ENCODE measurements around the gene PCSK6.

The PCSK6 gene

DNA sequence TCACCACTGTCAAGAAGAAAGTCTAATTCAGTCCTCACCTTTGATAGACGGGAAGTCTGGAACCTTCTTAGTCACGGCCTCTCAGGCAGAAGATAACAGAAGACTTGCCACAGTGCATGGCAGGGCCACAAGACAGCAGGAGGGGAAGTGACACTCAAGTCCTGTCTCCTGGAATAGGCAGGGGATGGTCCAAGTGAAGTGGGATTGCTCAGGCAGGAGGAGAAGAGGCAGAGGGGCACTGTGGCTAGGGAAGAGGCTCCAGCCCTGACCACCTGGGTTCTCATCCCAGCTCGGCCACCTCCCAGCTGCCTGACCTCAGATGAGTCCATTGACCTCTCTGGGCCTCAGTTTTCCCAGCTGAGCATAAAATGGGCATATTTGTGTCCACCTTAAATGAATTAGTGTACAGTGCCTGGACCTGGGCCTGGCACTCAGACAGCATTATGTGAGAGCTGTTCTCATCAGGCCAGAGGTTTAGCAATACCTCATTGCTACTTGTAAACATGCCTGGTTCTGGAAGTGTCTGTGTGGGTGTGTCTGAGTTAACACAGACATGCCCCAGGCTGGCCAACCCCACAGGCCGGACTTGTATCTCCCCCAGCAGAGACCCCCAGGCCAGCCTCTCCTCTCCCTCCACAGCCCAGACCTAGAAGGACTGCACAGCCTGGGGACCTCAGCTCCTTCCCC, 11.5 kb upstream of the PCSK6 start:
- DNase-seq (ENCODE audit: low read depth in 1 of 2, low spot score in 1 of 2): peak in 1 of 2 experiments; percentile 33
- H3K27ac ChIP-seq (replicated peaks): no peak overlapping the region
- H3K4me3 ChIP-seq (replicated peaks; ENCODE audit: insufficient read depth, low read length): no peak overlapping the region
- no peaks in the 10 kb centered on the region for H3K27me3 ChIP-seq (ENCODE audit: insufficient read depth, poor library complexity, severe bottlenecking)
- TF ChIP-seq, protein P1, sequence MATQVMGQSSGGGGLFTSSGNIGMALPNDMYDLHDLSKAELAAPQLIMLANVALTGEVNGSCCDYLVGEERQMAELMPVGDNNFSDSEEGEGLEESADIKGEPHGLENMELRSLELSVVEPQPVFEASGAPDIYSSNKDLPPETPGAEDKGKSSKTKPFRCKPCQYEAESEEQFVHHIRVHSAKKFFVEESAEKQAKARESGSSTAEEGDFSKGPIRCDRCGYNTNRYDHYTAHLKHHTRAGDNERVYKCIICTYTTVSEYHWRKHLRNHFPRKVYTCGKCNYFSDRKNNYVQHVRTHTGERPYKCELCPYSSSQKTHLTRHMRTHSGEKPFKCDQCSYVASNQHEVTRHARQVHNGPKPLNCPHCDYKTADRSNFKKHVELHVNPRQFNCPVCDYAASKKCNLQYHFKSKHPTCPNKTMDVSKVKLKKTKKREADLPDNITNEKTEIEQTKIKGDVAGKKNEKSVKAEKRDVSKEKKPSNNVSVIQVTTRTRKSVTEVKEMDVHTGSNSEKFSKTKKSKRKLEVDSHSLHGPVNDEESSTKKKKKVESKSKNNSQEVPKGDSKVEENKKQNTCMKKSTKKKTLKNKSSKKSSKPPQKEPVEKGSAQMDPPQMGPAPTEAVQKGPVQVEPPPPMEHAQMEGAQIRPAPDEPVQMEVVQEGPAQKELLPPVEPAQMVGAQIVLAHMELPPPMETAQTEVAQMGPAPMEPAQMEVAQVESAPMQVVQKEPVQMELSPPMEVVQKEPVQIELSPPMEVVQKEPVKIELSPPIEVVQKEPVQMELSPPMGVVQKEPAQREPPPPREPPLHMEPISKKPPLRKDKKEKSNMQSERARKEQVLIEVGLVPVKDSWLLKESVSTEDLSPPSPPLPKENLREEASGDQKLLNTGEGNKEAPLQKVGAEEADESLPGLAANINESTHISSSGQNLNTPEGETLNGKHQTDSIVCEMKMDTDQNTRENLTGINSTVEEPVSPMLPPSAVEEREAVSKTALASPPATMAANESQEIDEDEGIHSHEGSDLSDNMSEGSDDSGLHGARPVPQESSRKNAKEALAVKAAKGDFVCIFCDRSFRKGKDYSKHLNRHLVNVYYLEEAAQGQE (IDR thresholded peaks at IDR 0.05; ENCODE audit: insufficient replicate concordance, low read depth): no peak
- TF ChIP-seq GABPA (IDR thresholded peaks at IDR 0.05; ENCODE audit: low read depth) (no peak), POLR2AphosphoS5 (IDR thresholded peaks at IDR 0.05; ENCODE audit: low read depth) (no peak), SPI1 (IDR thresholded peaks at IDR 0.05; ENCODE audit: borderline replicate concordance, low read depth) (peak; percentile 46; the same call in 1 of the 2 replicates)
- TF ChIP-seq, protein P2, sequence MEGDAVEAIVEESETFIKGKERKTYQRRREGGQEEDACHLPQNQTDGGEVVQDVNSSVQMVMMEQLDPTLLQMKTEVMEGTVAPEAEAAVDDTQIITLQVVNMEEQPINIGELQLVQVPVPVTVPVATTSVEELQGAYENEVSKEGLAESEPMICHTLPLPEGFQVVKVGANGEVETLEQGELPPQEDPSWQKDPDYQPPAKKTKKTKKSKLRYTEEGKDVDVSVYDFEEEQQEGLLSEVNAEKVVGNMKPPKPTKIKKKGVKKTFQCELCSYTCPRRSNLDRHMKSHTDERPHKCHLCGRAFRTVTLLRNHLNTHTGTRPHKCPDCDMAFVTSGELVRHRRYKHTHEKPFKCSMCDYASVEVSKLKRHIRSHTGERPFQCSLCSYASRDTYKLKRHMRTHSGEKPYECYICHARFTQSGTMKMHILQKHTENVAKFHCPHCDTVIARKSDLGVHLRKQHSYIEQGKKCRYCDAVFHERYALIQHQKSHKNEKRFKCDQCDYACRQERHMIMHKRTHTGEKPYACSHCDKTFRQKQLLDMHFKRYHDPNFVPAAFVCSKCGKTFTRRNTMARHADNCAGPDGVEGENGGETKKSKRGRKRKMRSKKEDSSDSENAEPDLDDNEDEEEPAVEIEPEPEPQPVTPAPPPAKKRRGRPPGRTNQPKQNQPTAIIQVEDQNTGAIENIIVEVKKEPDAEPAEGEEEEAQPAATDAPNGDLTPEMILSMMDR (IDR thresholded peaks at IDR 0.05; ENCODE audit: insufficient read depth, low read length): no peak

DNA sequence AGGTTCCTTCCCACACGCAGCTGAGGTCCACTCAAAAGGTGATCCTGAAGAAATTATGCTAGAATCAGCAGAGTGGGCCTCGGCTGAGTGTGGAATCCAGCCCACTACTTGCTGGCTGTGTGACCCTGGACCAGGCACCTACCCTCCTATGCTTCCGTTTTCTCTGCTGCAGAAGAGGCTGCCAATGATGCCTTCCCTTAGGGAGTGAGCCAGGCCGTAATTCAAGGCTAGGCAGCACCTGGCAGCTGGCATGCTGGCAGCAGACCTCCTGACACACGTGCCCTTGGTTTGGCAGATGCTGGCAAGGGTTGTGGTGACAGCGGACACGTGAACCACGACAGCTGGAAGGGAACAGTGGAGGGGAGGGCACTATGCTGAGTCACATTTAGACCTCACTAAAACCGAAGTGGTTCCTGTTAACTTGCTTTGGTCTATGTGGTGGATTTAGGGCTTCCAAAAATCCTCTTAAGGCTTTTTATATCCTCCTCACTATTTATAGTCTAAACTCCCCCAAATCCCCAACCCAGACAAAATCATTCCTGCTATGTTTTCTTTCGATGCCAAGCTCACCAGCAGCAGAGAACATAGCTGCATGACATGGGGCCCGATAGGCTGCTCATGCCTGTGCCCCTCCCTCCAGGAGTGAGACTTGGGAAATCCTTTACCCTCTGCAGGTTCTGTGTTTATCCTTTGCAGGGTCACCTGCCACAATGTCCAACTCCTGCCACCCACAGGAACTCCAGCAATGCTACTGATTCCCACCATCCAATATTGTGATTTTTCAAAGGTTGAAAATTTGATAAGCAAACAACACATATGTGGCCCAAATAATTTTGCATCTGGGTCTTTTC, 10.6 kb upstream of the PCSK6 start:
- no peak overlapping the region for H3K4me3 ChIP-seq (replicated peaks; ENCODE audit: insufficient read depth, low read length)
- H3K27ac ChIP-seq (replicated peaks): no peak overlapping the region
- peak; percentile 58; the same call in 1 of the 2 replicates for TF ChIP-seq GABPA (IDR thresholded peaks at IDR 0.05; ENCODE audit: low read depth)
- TF ChIP-seq POLR2AphosphoS5 (IDR thresholded peaks at IDR 0.05; ENCODE audit: low read depth): peak; percentile 100
- TF ChIP-seq, protein P1 (IDR thresholded peaks at IDR 0.05; ENCODE audit: insufficient replicate concordance, low read depth): no peak
- H3K27me3 ChIP-seq (ENCODE audit: insufficient read depth, poor library complexity, severe bottlenecking): no peaks in the 10 kb centered on the region
- peak; percentile 72 to 89 for DNase-seq (ENCODE audit: low read depth in 1 of 2, low spot score in 1 of 2)

DNA sequence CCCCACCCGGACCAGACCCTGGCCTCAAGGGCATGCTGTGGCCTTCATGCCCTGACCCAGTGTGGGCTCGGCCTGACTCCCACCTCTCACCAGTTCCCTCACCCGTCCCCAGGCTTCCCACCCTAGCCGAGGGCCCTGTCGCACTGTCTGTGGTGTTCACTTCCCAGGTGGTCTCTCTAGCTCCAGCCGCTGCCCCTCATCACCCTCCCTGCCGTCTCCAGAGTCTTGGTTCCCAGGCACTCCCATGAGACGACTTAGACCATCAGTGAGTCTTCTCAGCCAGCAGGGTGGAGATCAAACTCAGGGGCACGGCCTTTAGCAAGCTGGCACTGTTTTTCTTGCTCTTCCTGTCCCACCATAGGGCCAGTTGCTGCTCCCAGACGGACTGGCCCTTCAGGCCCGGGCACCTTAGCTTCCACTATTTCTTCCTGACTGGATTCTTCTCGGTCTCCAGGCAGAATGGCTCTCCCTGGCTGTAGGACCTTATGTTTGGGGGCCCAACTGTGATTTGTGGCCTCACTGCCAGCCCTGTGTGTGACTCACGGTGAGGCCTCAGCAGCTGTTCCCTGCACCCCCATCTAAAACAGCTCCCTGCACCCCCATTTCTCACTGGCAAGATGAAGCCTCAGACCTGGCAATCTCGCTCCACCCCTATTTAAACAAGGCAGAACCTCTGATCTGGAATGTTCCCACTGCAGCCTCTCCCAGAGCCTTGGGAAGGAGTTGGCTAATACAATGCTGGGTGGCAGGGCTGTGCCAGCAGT, 9.4 kb upstream of the PCSK6 start:
- no peak overlapping the region for H3K27ac ChIP-seq (replicated peaks)
- H3K27me3 ChIP-seq (ENCODE audit: insufficient read depth, poor library complexity, severe bottlenecking): no peaks in the 10 kb centered on the region
- TF ChIP-seq, protein P1 (IDR thresholded peaks at IDR 0.05; ENCODE audit: insufficient replicate concordance, low read depth): no peak
- TF ChIP-seq, protein P2 (IDR thresholded peaks at IDR 0.05; ENCODE audit: insufficient read depth, low read length): no peak
- TF ChIP-seq SPI1 (IDR thresholded peaks at IDR 0.05; ENCODE audit: borderline replicate concordance, low read depth) (no peak), GABPA (IDR thresholded peaks at IDR 0.05; ENCODE audit: low read depth) (no peak), POLR2AphosphoS5 (IDR thresholded peaks at IDR 0.05; ENCODE audit: low read depth) (no peak)
- H3K4me3 ChIP-seq (replicated peaks; ENCODE audit: insufficient read depth, low read length): no peak overlapping the region
- DNase-seq (ENCODE audit: low read depth in 1 of 2, low spot score in 1 of 2): no peak

Data from HL-60 (cell line).